HT-29 (cell line): Measurements from ENCODE around the gene CNTNAP5. TPM values are rescaled to one million over a fixed set of nuclear protein-coding genes. Genes with fewer than 3 reads are reported as not detected.

Experiments
- DNase-seq: peaks from one replicate; pipeline ENCODE4 v3.0.0-alpha.2; 2015; ENCODE audit warnings: low spot score
- total RNA-seq: library from RNA; depleted of rRNA; stranded (reverse); fragments of >200 nt; shearing (Covaris generic); gene quantifications from 2 replicates; pipeline ENCODE4 v1.2.3, GENCODE V29; 2014

CNTNAP5 gene
- total RNA-seq, 1 experiment from 2014 or later = not detected

- DNase-seq = no peak
These were observed 518.0 kb downstream of the CNTNAP5 start for GRCh38 chr2:124542932-124543640.

- no peak for DNase-seq
These were observed 522.6 kb downstream of the CNTNAP5 start for GRCh38 chr2:124547700-124548099.

GRCh38 chr2:124558277-124558905 is 533.3 kb downstream of the CNTNAP5 start:
- DNase-seq = no peak

- no peak for DNase-seq
These were observed 534.1 kb downstream of the CNTNAP5 start for GRCh38 chr2:124559236-124559635.

- no peak for DNase-seq
These were observed 535.6 kb downstream of the CNTNAP5 start for GRCh38 chr2:124560592-124561112.

GRCh38 chr2:124561486-124561885 is 536.4 kb downstream of the CNTNAP5 start:
- DNase-seq = no peak

- peak; percentile 1 for DNase-seq
These were observed 538.3 kb downstream of the CNTNAP5 start for GRCh38 chr2:124563426-124563825.

- no peak for DNase-seq
These were observed 541.5 kb downstream of the CNTNAP5 start for GRCh38 chr2:124566518-124566970.

- no peak for DNase-seq
These were observed 545.8 kb downstream of the CNTNAP5 start for GRCh38 chr2:124570872-124571271.

GRCh38 chr2:124571836-124572235 is 546.7 kb downstream of the CNTNAP5 start:
- DNase-seq = no peak

- DNase-seq = no peak
These were observed 548.0 kb downstream of the CNTNAP5 start for GRCh38 chr2:124572934-124573634.

GRCh38 chr2:124575497-124575896 is 550.4 kb downstream of the CNTNAP5 start:
- no peak for DNase-seq

GRCh38 chr2:124580263-124580662 is 555.2 kb downstream of the CNTNAP5 start:
- no peak for DNase-seq

- DNase-seq = no peak
These were observed 557.3 kb downstream of the CNTNAP5 start for GRCh38 chr2:124582387-124582786.

GRCh38 chr2:124584615-124585014 is 559.5 kb downstream of the CNTNAP5 start:
- no peak for DNase-seq

- DNase-seq = no peak
These were observed 560.2 kb downstream of the CNTNAP5 start for GRCh38 chr2:124585277-124585676.

- no peak for DNase-seq
These were observed 561.1 kb downstream of the CNTNAP5 start for GRCh38 chr2:124586210-124586609.

- no peak for DNase-seq
These were observed 561.7 kb downstream of the CNTNAP5 start for GRCh38 chr2:124586835-124587234.

GRCh38 chr2:124589971-124590370 is 564.9 kb downstream of the CNTNAP5 start:
- DNase-seq = no peak

- no peak for DNase-seq
These were observed 577.7 kb downstream of the CNTNAP5 start for GRCh38 chr2:124602759-124603158.

GRCh38 chr2:124604940-124605339 is 579.9 kb downstream of the CNTNAP5 start:
- no peak for DNase-seq

GRCh38 chr2:124607679-124608078 is 582.6 kb downstream of the CNTNAP5 start:
- no peak for DNase-seq
